Ascending aorta (tissue), 2 donors: ENCODE results near the gene PBRM1. TPM values are rescaled to one million over a fixed set of nuclear protein-coding genes. Genes with fewer than 3 reads are reported as not detected.

Source experiments
- DNase-seq, 2 donors: peaks; one replicate each; pipeline ENCODE4 v3.0.0-alpha.2; 2019; ENCODE audit warnings: low spot score in 2 of 2
- H3K27ac ChIP-seq, 2 donors: fragments of 200-600 bp; sonication (generic); one replicate each; pipeline ENCODE4 v1.5.1; 2016 to 2017; ENCODE audit warnings: mild to moderate bottlenecking in 1 of 2
- H3K27me3 ChIP-seq: fragments of 200-600 bp; sonication (generic); one replicate; pipeline ENCODE4 v1.5.1; 2017
- H3K36me3 ChIP-seq, 2 donors: fragments of 200-600 bp; sonication (generic); one replicate each; pipeline ENCODE4 v1.5.1; 2016
- H3K4me1 ChIP-seq, 2 donors: fragments of 200-600 bp; sonication (generic); one replicate each; pipeline ENCODE4 v1.5.1; 2016 to 2017; ENCODE audit warnings: mild to moderate bottlenecking in 1 of 2
- H3K4me3 ChIP-seq, 2 donors: fragments of 200-600 bp; sonication (generic); one replicate each; pipeline ENCODE4 v1.5.1; 2016 to 2017; ENCODE audit warnings: mild to moderate bottlenecking in 1 of 2
- H3K9me3 ChIP-seq, 2 donors: fragments of 200-600 bp; sonication (generic); one replicate each; pipeline ENCODE4 v1.5.1; 2016
- intact Hi-C: fragments of 100-400 bp; cut with DNase I; formaldehyde crosslinking; loops from one replicate; pipeline ENCODE4 v1.15.1; 2023
- total RNA-seq: library from RNA; depleted of rRNA; stranded (reverse); fragments of >200 nt; gene quantifications from one replicate; pipeline ENCODE4 v1.1.0, GENCODE V29; 2016
- TF ChIP-seq, protein P1 (sequence below), 3 experiments: fragments of 200-600 bp in 2 of 3; fragments of 450-650 bp in 1 of 3; sonication (generic) in 2 of 3; IDR thresholded peaks; one replicate each; pipeline ENCODE4 v1.5.1; 2016 to 2019; ENCODE audit warnings: antibody characterized with exemption in 3 of 3, mild to moderate bottlenecking in 1 of 3, moderate library complexity in 1 of 3

Gene PBRM1
- total RNA-seq, 1 donor from 2014 or later = 36.7 TPM

GRCh38 chr3:52690560-52690959 lies 4.8 kb upstream of the PBRM1 start:
- H3K27ac ChIP-seq = no peak overlapping the region
- intact Hi-C loops = no loop called here
- H3K36me3 ChIP-seq = peaks cover 76 to 82% of the 10 kb centered on the region in 2 donors
- no peaks in the 10 kb centered on the region for H3K27me3 ChIP-seq
- no peaks in the 10 kb centered on the region for H3K9me3 ChIP-seq
- TF ChIP-seq, protein P1, sequence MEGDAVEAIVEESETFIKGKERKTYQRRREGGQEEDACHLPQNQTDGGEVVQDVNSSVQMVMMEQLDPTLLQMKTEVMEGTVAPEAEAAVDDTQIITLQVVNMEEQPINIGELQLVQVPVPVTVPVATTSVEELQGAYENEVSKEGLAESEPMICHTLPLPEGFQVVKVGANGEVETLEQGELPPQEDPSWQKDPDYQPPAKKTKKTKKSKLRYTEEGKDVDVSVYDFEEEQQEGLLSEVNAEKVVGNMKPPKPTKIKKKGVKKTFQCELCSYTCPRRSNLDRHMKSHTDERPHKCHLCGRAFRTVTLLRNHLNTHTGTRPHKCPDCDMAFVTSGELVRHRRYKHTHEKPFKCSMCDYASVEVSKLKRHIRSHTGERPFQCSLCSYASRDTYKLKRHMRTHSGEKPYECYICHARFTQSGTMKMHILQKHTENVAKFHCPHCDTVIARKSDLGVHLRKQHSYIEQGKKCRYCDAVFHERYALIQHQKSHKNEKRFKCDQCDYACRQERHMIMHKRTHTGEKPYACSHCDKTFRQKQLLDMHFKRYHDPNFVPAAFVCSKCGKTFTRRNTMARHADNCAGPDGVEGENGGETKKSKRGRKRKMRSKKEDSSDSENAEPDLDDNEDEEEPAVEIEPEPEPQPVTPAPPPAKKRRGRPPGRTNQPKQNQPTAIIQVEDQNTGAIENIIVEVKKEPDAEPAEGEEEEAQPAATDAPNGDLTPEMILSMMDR (IDR thresholded peaks at IDR 0.05) = no peak
- no peak overlapping the region for H3K4me3 ChIP-seq
- DNase-seq = no peak
- H3K4me1 ChIP-seq = peaks cover 3 to 7% of the 10 kb centered on the region in 2 donors

DNA sequence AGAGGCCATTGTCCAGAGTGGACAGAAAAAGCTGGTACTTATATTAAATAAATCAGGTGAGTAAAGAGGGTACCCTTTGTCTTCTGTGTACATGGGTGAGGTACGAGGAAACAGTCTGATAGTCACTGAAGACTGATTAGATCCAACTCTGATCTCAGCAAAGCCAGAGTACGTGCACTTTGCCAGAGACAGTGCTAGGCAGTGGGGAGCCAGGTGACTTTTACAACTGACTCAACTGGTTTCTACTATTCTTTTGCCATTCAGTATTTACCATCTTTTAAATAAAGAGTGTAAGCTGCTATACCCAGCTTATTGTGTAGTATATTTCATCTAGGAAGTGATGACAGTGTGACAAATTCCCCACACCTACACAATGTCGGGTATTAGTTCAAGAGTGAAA lies 3.4 kb upstream of the PBRM1 start:
- Histone ChIP-seq H3K36me3 (peaks cover 66 to 68% of the 10 kb centered on the region in 2 donors), H3K4me1 (peaks cover 3 to 12% of the 10 kb centered on the region in 2 donors), H3K9me3 (no peaks in the 10 kb centered on the region), H3K27ac (no peak overlapping the region), H3K4me3 (no peak overlapping the region), H3K27me3 (no peaks in the 10 kb centered on the region)
- DNase-seq = no peak
- intact Hi-C loops = loop anchor here (5.0 to 10.0 kb wide), 4 partner anchors 152 to 414 kb away; partner anchors contain the start of genes NISCH, SFMBT1, TNNC1 and UQCC5
- TF ChIP-seq, protein P1 (IDR thresholded peaks at IDR 0.05) = no peak

- no peak overlapping the region for H3K27ac ChIP-seq
- DNase-seq = no peak
- H3K4me3 ChIP-seq = no peak overlapping the region
- H3K27me3 ChIP-seq = no peaks in the 10 kb centered on the region
- H3K9me3 ChIP-seq = no peaks in the 10 kb centered on the region
- intact Hi-C loops = loop anchor here (5.0 to 10.0 kb wide), 4 partner anchors 151 to 413 kb away; partner anchors contain the start of genes NISCH, SFMBT1, TNNC1 and UQCC5
- peaks cover 3 to 21% of the 10 kb centered on the region in 2 donors for H3K4me1 ChIP-seq
- H3K36me3 ChIP-seq = peaks cover 58 to 59% of the 10 kb centered on the region in 2 donors
- TF ChIP-seq, protein P1 (IDR thresholded peaks at IDR 0.05) = no peak
Observed at GRCh38 chr3:52688266-52688665, 2.6 kb upstream of the PBRM1 start.

GRCh38 chr3:52685285-52685708 lies 416 bp downstream of the PBRM1 start:
- TF ChIP-seq, protein P1 (IDR thresholded peaks at IDR 0.05) = no peak
- Histone ChIP-seq H3K36me3 (peaks cover 36 to 38% of the 10 kb centered on the region in 2 donors), H3K9me3 (no peaks in the 10 kb centered on the region), H3K4me1 (peaks cover 3 to 30% of the 10 kb centered on the region in 2 donors), H3K27me3 (no peaks in the 10 kb centered on the region), H3K27ac (peak overlapping the region; percentile 89 to 98), H3K4me3 (peak overlapping the region; percentile 78 to 79)
- intact Hi-C loops = loop anchor here (1.0 to 10.0 kb wide), 5 partner anchors 148 to 410 kb away; partner anchors contain the start of genes NISCH, SFMBT1, STIMATE and TNNC1
- peak in 1 of 2 donors; percentile 84 for DNase-seq

DNA sequence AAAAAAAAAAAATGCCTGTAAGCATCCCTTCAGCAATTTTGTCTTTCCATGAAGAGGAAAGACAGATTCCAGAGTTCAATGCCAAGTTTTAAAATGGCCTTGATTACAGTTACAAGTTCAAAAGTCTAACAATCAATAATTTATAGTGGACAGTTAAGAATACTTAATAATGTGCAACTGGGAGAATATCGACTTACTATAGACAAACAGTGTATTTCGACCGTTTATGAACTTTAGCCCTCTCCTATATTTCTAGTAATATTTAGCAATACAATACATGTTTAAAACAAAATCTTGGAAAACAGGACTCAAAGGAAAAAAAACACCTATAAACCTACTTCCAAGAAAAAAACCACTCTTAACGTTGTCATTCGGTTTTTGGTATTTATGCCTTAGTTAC lies 1.5 kb downstream of the PBRM1 start:
- no peaks in the 10 kb centered on the region for H3K27me3 ChIP-seq
- no peaks in the 10 kb centered on the region for H3K9me3 ChIP-seq
- peaks cover 25 to 33% of the 10 kb centered on the region in 2 donors for H3K36me3 ChIP-seq
- H3K4me1 ChIP-seq = peaks cover 3 to 30% of the 10 kb centered on the region in 2 donors
- TF ChIP-seq, protein P1 (IDR thresholded peaks at IDR 0.05) = no peak
- no peak for DNase-seq
- H3K4me3 ChIP-seq = peak overlapping the region in 1 of 2 donors; percentile 78
- no peak overlapping the region for H3K27ac ChIP-seq
- intact Hi-C loops = loop anchor here (10.0 kb wide), 2 partner anchors 229 to 409 kb away; partner anchors contain the start of genes NISCH, TNNC1 and WDR82
